GM21526 (cell line): ENCODE results near the gene IMMP1L.
"Not testable (repeated sequence)": the region's sequence is repeated elsewhere in the genome, so short reads cannot be mapped to it uniquely, and the experiment has no call there.

ENCODE experiments used
- ATAC-seq: cut with Tn5 transposase; IDR thresholded peaks from one replicate; pipeline ENCODE4 v1.9.1; 2021; ENCODE audit warnings: moderate library complexity; ENCODE audit not compliant: unreplicated experiment, low FRiP score

IMMP1L gene

GRCh38 chr11:31509429-31510345, at the start of gene IMMP1L, which contains the start of gene ELP4:
Gene IMMP1L, minus strand, starts transcription at chr11:31509622. Its CDS starts 46,346 bp downstream, at chr11:31463276.
Gene ELP4, plus strand, starts transcription at chr11:31509767. Its CDS starts 18 bp downstream, at chr11:31509785.
- ATAC-seq, result peak; percentile 100

DNA sequence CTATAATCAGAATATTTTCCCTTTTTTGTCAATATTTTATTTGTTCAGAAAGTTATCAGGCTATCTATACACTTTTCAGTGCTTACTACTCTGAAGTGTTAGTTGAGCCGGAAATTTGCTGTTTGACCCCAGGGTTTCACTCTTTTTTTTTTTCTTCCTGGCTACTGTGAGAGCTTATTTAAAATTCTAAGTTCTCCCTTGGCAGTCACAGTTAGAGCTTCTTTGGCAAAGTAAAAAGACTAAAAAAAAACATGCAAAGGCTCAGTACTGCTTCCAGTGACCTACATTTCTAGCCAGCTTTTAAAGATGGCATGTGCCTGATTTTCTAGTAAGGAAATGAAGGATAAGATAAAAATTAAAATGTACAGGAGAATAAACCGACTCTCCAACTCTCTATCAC, 48.6 kb upstream of the IMMP1L start:
- no peak for ATAC-seq

DNA sequence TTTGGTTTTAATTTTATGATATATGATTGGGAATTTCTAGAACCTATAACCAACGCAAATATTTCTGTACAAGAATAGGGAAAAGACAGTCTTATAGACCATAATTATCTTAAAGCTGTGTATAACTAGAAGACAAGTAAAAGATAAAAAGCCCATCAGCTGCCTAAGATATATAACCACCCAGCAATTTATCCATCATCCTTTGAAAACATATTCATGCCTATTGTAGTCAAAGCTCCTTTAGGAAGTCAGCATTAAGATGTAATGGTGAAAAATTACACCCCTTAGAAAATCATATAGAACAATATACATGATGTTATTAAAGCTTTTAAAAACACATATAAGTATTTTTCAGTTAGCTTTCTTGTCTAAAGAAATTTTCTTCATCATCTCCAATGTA, 46.5 kb upstream of the IMMP1L start:
- no peak for ATAC-seq

- ATAC-seq, result no peak
Measured at GRCh38 chr11:31542862-31543261, 33.4 kb upstream of the IMMP1L start.

- ATAC-seq, result no peak
Measured at GRCh38 chr11:31535479-31535878, 26.1 kb upstream of the IMMP1L start.

- ATAC-seq, result no peak
Measured at GRCh38 chr11:31531293-31531692, 21.9 kb upstream of the IMMP1L start.

- ATAC-seq, result no peak
Measured at GRCh38 chr11:31529701-31530100, 20.3 kb upstream of the IMMP1L start.

GRCh38 chr11:31529189-31529588, 19.8 kb upstream of the IMMP1L start:
- no peak for ATAC-seq

DNA sequence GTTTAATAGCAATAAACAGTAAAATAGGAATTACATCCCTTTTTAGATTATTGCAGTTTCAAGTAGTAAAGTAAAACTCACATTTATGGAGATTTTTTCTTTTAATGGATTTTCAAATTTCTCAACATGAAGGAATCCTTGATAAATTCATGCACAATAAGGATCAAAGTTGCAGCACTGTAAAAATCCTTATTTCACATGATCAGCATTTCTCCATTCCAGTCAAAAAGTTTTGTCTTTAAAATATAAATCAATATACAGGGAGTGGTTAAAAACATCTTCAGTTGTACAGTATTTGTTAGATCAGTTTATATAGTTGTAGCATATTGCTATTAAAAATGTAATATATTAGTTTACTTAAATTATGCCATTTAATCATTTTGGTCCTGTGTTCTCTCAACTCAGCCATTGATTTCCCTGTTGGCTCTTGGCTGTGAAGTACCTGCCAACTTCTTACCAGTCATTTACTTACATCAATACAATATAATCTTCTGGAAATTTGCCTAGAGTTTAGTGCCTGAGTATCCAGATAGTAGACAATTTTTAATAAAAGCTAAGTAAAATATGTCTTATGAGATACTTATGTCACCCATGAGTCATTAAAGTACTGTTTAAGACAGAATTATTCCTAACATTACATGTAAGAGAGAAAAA, 12.2 kb upstream of the IMMP1L start:
- no peak for ATAC-seq

- no peak for ATAC-seq
Measured at GRCh38 chr11:31512117-31512516, 2.7 kb upstream of the IMMP1L start.

- ATAC-seq, result peak; percentile 13
Measured at GRCh38 chr11:31509051-31509428, 382 bp downstream of the IMMP1L start.

- no peak for ATAC-seq
Measured at GRCh38 chr11:31500560-31500959, 8.9 kb downstream of the IMMP1L start.

- ATAC-seq, result no peak
Measured at GRCh38 chr11:31499576-31500178, 9.7 kb downstream of the IMMP1L start.

DNA sequence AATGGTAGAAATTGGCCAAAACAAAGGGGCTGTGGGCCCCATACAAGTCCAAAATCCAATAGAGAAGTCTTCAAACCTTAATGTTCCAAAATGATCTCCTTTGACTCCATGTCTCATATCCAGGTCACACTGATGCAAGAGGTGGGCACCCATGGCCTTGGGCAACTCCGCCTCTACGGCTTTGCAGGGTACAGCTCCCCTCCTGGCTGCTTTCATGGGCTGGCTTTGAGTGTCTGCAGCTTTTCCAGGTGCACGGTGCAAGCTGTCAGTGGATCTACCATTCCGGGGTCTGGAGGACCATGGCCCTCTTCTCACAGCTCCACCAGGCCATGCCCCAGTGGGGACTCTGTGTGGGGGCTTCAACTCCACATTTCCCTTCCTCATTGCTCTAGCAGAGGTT, 15.7 kb downstream of the IMMP1L start:
- ATAC-seq, result not testable (repeated sequence)

GRCh38 chr11:31493235-31493634, 16.2 kb downstream of the IMMP1L start:
- ATAC-seq, result no peak

DNA sequence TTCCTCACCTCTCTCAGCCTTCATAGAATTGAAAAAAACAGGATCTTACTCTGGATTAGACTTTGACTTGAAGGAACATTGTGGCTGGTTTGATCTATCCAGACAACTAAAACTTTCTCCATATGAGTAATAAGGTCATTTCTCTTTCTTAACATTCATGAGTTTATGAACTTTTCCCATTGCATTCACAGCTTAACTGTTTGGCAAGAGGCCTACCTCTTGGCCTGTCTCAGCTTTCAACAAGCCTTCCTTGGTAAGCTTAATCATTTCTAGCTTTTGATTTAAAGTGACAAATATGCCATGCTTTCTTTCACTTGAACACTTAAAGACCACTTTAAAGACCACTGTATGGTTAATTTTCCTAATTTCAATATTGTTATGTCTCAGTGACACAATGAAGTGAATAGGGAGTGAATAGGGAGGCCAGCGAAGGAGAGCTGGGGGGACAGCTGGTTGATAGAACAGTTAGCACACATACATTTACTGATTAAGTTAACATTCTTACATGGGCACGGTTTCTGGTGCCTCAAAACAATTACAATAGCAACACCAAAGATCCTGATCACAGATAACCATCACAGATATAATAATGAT, 17.0 kb downstream of the IMMP1L start:
- no peak for ATAC-seq

DNA sequence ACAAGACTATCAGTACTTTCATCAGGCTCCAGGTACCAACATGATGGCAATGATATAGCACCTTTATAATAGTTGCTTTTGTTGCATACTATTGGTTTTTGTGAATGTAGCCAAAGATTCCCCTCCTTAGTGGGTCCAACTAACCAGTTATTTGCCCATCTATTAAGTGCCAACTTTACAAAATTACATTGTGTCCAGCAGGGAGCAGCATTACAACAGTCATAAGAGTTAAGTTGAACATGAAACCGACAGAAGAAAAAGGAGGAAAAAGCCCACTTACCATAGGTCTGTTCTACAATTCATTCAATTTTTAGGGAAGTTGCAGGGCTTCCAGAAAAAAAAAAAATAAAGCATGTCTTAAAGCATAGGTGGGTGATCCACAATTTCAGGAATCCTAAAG, 21.6 kb downstream of the IMMP1L start:
- ATAC-seq, result no peak

DNA sequence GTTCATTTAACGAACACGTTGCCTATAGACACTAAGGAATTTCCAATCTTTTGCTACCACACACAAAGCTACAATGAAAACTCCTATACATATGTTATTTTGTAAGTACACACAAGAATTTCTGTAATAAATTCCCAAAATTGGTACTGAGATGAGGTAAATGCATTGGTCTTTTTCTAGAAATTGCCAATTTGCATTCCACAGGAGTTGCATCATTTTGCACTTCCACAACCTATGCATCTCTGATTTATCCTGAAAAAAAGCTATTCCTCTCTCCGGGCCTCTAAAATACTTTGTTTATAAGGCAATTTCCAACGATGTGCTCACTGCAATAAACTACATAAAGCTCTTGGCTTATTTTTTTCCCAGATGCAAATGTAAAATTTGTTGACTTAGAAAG, 24.9 kb downstream of the IMMP1L start:
- ATAC-seq, result no peak

DNA sequence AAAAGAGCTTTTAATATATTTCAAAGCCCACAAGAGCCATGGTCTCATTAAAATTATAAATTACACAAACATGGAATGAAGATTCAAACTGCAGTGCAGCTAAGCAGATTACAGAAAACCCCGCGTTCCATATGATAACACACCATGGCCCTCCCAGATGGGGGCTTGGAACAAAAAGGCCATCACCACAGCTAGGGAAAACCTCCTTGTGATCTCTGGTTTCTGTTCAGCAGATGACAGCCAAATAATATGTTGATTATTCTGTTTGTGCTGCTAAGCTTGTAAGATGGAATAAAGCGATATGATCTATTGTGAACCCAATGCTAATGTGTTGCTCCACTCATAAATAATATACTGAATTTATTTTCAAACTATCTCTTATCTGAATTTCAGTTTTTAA, 28.5 kb downstream of the IMMP1L start:
- no peak for ATAC-seq

DNA sequence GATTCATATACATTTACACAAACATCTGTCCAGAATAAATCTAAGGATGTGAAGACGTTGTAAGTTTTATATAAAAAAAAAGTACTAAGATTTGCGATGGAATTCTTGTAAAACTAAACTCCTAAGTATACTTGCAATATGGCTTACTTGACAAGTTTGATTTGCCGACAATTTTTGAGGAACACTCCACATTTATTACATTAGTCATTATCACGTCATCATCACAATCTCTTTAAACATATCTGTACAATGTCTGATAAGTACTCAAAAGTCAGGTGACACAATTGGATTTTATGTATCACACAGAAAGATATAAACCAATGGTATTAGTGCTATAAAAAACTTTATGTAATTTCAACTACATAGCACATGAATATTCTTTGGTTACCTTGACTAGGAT, 30.4 kb downstream of the IMMP1L start:
- ATAC-seq, result no peak

DNA sequence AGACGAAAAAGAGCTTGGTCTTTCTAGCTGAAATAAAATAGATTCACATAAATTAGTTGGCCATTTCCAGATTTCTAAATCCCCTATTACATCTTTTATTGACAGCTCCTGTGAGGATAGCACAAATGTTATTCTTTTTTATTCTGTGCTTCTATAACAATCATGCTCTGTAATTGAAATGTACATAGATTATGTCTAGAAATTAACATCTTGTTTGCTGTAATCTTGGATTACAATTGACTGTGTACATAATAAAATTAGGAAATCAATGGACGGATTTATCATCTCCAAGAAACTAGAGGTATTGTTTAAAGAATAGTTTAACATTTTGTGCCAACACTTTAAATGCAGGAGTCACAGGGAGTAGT, 31.2 kb downstream of the IMMP1L start:
- no peak for ATAC-seq
